SK-N-SH (cell line): ENCODE measurements around the gene NR0B2. TPM values are rescaled to one million over a fixed set of nuclear protein-coding genes. Genes with fewer than 3 reads are reported as not detected.

Experiments used
- CTCF ChIA-PET: fragments of 300-600, 350-600 bp; formaldehyde crosslinking; extraction: SDS; loops from one replicate; lab custom pipeline; 2021; lab: Yijun Ruan, JAX
- POLR2A ChIA-PET: fragments of 350-600 bp; sonication (Branson Sonifier 250); formaldehyde crosslinking; extraction: SDS; loops from one replicate; lab custom pipeline; 2020; ENCODE audit warnings: antibody characterized with exemption, inconsistent platforms; lab: Yijun Ruan, JAX
- DNase-seq: peaks from one replicate; pipeline ENCODE4 v3.0.0; 2012
- H2AFZ ChIP-seq: fragments of 200-600 bp; sonication (generic); 2 replicates; pipeline ENCODE4 v1.8.1; 2016; ENCODE audit warnings: antibody characterized with exemption, mild to moderate bottlenecking, low read depth
- H3F3A ChIP-seq: fragments of 200-600 bp; sonication (generic); replicated peaks from 2 replicates; pipeline ENCODE3; 2016; ENCODE audit warnings: antibody characterized with exemption, mild to moderate bottlenecking; ENCODE audit not compliant: insufficient read depth
- H3K27ac ChIP-seq, 2 experiments: fragments of 200-500 bp in 1 of 2; fragments of 200-600 bp in 1 of 2; sonication (Bioruptor generic) in 1 of 2; sonication (generic), shearing (Covaris generic) in 1 of 2; 2 replicates each; pipeline versions ENCODE4 v1.5.1 to v1.6.1; 2014 to 2016; ENCODE audit warnings: low read depth in 2 of 2, inconsistent platforms in 1 of 2, low read length in 1 of 2, mild to moderate bottlenecking in 1 of 2, mixed read lengths in 1 of 2
- H3K27me3 ChIP-seq: fragments of 200-600 bp; sonication (generic), shearing (Covaris generic); 2 replicates; pipeline ENCODE4 v1.6.1; 2016; ENCODE audit warnings: mixed run types; ENCODE audit not compliant: insufficient read depth
- H3K36me3 ChIP-seq, 2 experiments: fragments of 200-500 bp in 1 of 2; fragments of 200-600 bp in 1 of 2; sonication (Bioruptor generic) in 1 of 2; sonication (generic) in 1 of 2; replicated peaks in 1 of 2; 2 replicates each; pipeline versions ENCODE3 to v1.5.1; 2014 to 2016; ENCODE audit warnings: low read length in 1 of 2, mild to moderate bottlenecking in 1 of 2; ENCODE audit not compliant: insufficient read depth in 2 of 2, control insufficient read depth in 1 of 2
- H3K4me1 ChIP-seq, 2 experiments: fragments of 200-500 bp in 1 of 2; fragments of 200-600 bp in 1 of 2; sonication (Bioruptor generic) in 1 of 2; sonication (generic), shearing (Covaris generic) in 1 of 2; 2 replicates each; pipeline versions ENCODE4 v1.5.1 to v1.6.1; 2014 to 2016; ENCODE audit warnings: low read depth in 1 of 2, low read length in 1 of 2, mixed run types in 1 of 2; ENCODE audit not compliant: insufficient read depth in 2 of 2, control insufficient read depth in 1 of 2
- H3K4me2 ChIP-seq: fragments of 200-600 bp; sonication (generic), shearing (Covaris generic); 2 replicates; pipeline ENCODE4 v1.6.1; 2017; ENCODE audit warnings: mixed run types
- H3K4me3 ChIP-seq, 2 experiments: fragments of 200-500 bp in 1 of 2; fragments of 200-600 bp in 1 of 2; sonication (Bioruptor generic) in 1 of 2; sonication (generic), shearing (Covaris generic) in 1 of 2; 2 replicates each; pipeline versions ENCODE4 v1.5.1 to v1.8.1; 2014 to 2016; ENCODE audit warnings: low read depth in 2 of 2, inconsistent platforms in 1 of 2, low read length in 1 of 2, mild to moderate bottlenecking in 1 of 2, mixed read lengths in 1 of 2, moderate library complexity in 1 of 2
- H3K79me2 ChIP-seq: fragments of 200-600 bp; sonication (generic); 2 replicates; pipeline ENCODE4 v1.8.1; 2017; ENCODE audit warnings: mild to moderate bottlenecking; ENCODE audit not compliant: insufficient read depth
- H3K9ac ChIP-seq: fragments of 200-600 bp; sonication (generic); 2 replicates; pipeline ENCODE4 v1.6.1; 2017; ENCODE audit warnings: mixed run types
- H3K9me2 ChIP-seq: fragments of 200-600 bp; sonication (generic); 2 replicates; pipeline ENCODE4 v1.6.1; 2017; ENCODE audit warnings: mixed run types
- H3K9me3 ChIP-seq: fragments of 200-600 bp; sonication (generic); 2 replicates; pipeline ENCODE4 v1.6.1; 2017; ENCODE audit warnings: mixed run types, mild to moderate bottlenecking, moderate library complexity
- H4K20me1 ChIP-seq: fragments of 200-600 bp; sonication (generic); 2 replicates; pipeline ENCODE4 v1.6.1; 2017; ENCODE audit warnings: mild to moderate bottlenecking, mixed run types; ENCODE audit not compliant: insufficient read depth
- CHD2 ChIP-seq: fragments of 150-350 bp; IDR thresholded peaks from 2 replicates; pipeline ENCODE4 v1.6.1; 2018; ENCODE audit warnings: low read length; ENCODE audit not compliant: partially characterized antibody
- FOSL2 ChIP-seq: IDR thresholded peaks from 2 replicates; pipeline ENCODE4 v1.4.0; 2012; ENCODE audit warnings: low read depth, mild to moderate bottlenecking, moderate library complexity, borderline replicate concordance
- GABPA ChIP-seq: IDR thresholded peaks from 2 replicates; pipeline ENCODE4 v1.4.0; 2012; ENCODE audit warnings: low read depth, mild to moderate bottlenecking
- IRF3 ChIP-seq: fragments of 150-350 bp; IDR thresholded peaks from 2 replicates; pipeline ENCODE4 v1.6.1; 2016; ENCODE audit warnings: mild to moderate bottlenecking, low read depth, low read length
- MEF2A ChIP-seq: IDR thresholded peaks from 2 replicates; pipeline ENCODE4 v1.4.0; 2012; ENCODE audit warnings: low read depth, borderline replicate concordance
- NRF1 ChIP-seq: IDR thresholded peaks from 2 replicates; pipeline ENCODE4 v1.6.1; 2012; ENCODE audit warnings: low read depth, mild to moderate bottlenecking, low read length
- PBX3 ChIP-seq: IDR thresholded peaks from 2 replicates; pipeline ENCODE4; 2012
- RCOR1 ChIP-seq: fragments of 150-350 bp; IDR thresholded peaks from 2 replicates; pipeline ENCODE4 v1.6.1; 2017; ENCODE audit warnings: antibody characterized with exemption, low read length
- SIN3A ChIP-seq: IDR thresholded peaks from 2 replicates; pipeline ENCODE4 v1.6.1; 2012; ENCODE audit warnings: low read depth, mild to moderate bottlenecking, low read length, moderate library complexity, borderline replicate concordance
- SMC3 ChIP-seq: IDR thresholded peaks from 2 replicates; pipeline ENCODE4 v1.6.1; 2012; ENCODE audit warnings: low read depth, low read length, improper control_type of control experiment
- USF2 ChIP-seq: fragments of 150-350 bp; IDR thresholded peaks from 2 replicates; pipeline ENCODE4 v1.6.1; 2017; ENCODE audit warnings: antibody characterized with exemption, low read length, low read depth, borderline replicate concordance
- YY1 ChIP-seq: IDR thresholded peaks from 2 replicates; pipeline ENCODE4 v1.4.0; 2012; ENCODE audit warnings: low read depth, mild to moderate bottlenecking
- WGBS: methylation state at CpG from one replicate; pipeline ENCODE4 v1.1.6; 2017; ENCODE audit warnings: low lambda C conversion rate; 5-methylcytosine and 5-hydroxymethylcytosine counted together
- polyA plus RNA-seq, 3 experiments: library from polyadenylated mRNA; depleted of rRNA; stranded (reverse); fragments of >200 nt; gene quantifications; 2 replicates each; pipeline ENCODE4 v1.2.3, GENCODE V29; 2012
- TF ChIP-seq, protein P1 (sequence below): IDR thresholded peaks from 2 replicates; pipeline ENCODE4 v1.4.0; 2012; ENCODE audit warnings: low read depth, borderline replicate concordance

Gene NR0B2
- polyA plus RNA-seq, 1 of the 3 experiments (the other 2 are of a cell fraction) = not detected

DNA sequence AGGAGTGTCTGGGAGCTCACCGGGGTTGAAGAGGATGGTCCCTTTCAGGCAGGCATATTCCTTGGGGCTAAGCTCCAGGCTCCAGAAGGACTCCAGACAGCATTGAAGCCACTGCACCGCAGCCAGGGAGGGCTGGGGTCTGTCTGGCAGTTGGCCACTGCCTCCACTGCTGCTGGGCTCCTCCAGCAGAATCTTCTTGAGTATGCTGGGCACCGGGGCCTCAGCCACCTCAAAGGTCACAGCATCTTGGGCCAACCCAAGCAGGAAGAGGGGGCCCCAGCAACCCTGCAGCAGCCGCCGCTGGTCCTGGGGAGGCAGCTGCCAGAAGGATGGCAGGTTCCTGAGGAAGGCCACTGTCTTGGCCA lies 404 bp downstream of the NR0B2 start:
- H3K27me3 ChIP-seq = no peaks in the 10 kb centered on the region; the same call in 1 of the 2 replicates
- CTCF ChIA-PET = interaction anchor here (0.9 to 1.2 kb wide), 3 partner anchors 18 to 84 kb away, joined by 3 to 4 read pairs (median 3); no protein-coding TSS in a partner anchor

More for the DNA sequence above, 404 bp downstream of the NR0B2 start:
- Histone ChIP-seq H3K27ac (no peak overlapping the region), H3K4me2 (no peak overlapping the region), H3K9ac (no peak overlapping the region), H3K9me3 (no peaks in the 10 kb centered on the region), H3F3A (no peaks in the 10 kb centered on the region), H2AFZ (no peak overlapping the region), H4K20me1 (no peaks in the 10 kb centered on the region), H3K4me3 (no peak overlapping the region), H3K36me3 (no peaks in the 10 kb centered on the region), H3K4me1 (peaks cover 0 to 8% of the 10 kb centered on the region in 2 experiments; a peak in 1 of 4 replicates), H3K79me2 (no peaks in the 10 kb centered on the region), H3K9me2 (no peaks in the 10 kb centered on the region)
- 100% methylated on average over 1 of the region's 5 CpGs for WGBS
- TF ChIP-seq, protein P1, sequence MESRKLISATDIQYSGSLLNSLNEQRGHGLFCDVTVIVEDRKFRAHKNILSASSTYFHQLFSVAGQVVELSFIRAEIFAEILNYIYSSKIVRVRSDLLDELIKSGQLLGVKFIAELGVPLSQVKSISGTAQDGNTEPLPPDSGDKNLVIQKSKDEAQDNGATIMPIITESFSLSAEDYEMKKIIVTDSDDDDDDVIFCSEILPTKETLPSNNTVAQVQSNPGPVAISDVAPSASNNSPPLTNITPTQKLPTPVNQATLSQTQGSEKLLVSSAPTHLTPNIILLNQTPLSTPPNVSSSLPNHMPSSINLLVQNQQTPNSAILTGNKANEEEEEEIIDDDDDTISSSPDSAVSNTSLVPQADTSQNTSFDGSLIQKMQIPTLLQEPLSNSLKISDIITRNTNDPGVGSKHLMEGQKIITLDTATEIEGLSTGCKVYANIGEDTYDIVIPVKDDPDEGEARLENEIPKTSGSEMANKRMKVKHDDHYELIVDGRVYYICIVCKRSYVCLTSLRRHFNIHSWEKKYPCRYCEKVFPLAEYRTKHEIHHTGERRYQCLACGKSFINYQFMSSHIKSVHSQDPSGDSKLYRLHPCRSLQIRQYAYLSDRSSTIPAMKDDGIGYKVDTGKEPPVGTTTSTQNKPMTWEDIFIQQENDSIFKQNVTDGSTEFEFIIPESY = no peak
- TF ChIP-seq RCOR1 (no peak), SIN3A (no peak), PBX3 (no peak), MEF2A (no peak), CHD2 (no peak), FOSL2 (no peak), GABPA (no peak), IRF3 (no peak), NRF1 (no peak), SMC3 (no peak), USF2 (no peak), YY1 (no peak)
- POLR2A ChIA-PET = no interaction called here
- no peak for DNase-seq
